HCT116 (cell line): Measurements from ENCODE around the gene UTS2R. TPM values are rescaled to one million over a fixed set of nuclear protein-coding genes. Genes with fewer than 3 reads are reported as not detected.

Experiments
- ATAC-seq: fragments of 200-7000 bp; cut with Tn5 transposase; 2 replicates; pipeline ENCODE4 v1.9.1; 2020; ENCODE audit warnings: mild to moderate bottlenecking, moderate library complexity
- BruUV-seq: library from RNA; stranded (reverse); fragments of 400-500 nt; replicated peaks from 2 replicates; lab custom pipeline; 2021; lab: Mats Ljungman, UMichigan
- CTCF ChIA-PET: fragments of 300-600 bp; sonication (Branson Sonifier 250); formaldehyde crosslinking; loops from one replicate; lab custom pipeline; 2021; ENCODE audit warnings: antibody characterized with exemption; lab: Charles Lee
- POLR2A ChIA-PET: fragments of 300-600, 350-600 bp; sonication (Branson Sonifier 250); formaldehyde crosslinking; loops from one replicate; lab custom pipeline; 2021; ENCODE audit warnings: antibody characterized with exemption; lab: Charles Lee
- RAD21 ChIA-PET, 2 experiments: fragments of 300-600 bp; sonication (Branson Sonifier 250); formaldehyde crosslinking; loops; one replicate each; lab custom pipeline; 2023; ENCODE audit warnings: low total read pairs in 2 of 2; ENCODE audit not compliant: uncharacterized antibody in 2 of 2, unreplicated experiment in 2 of 2, low non-redundant PET in 1 of 2; lab: Charles Lee
- DNase-seq: peaks from one replicate; pipeline ENCODE4 v3.0.0-alpha.2; 2010; ENCODE audit warnings: low read depth, low spot score
- H2AFZ ChIP-seq: fragments of 200-600 bp; shearing (Covaris generic), sonication (generic); 2 replicates; pipeline ENCODE4 v1.6.1; 2017; ENCODE audit warnings: low read depth, mixed run types, mixed read lengths, antibody characterized with exemption, low read length; ENCODE audit not compliant: poor library complexity, severe bottlenecking
- H3K27ac ChIP-seq: 2 replicates; pipeline ENCODE4 v1.5.1; 2012; ENCODE audit warnings: low read depth, low read length
- H3K27me3 ChIP-seq: fragments of 200-600 bp; sonication (generic); 2 replicates; pipeline ENCODE4 v1.6.1; 2016; ENCODE audit warnings: mixed run types, low read length, mixed read lengths; ENCODE audit not compliant: insufficient read depth
- H3K36me3 ChIP-seq, 2 experiments: fragments of 200-500 bp in 1 of 2; fragments of 200-600 bp in 1 of 2; sonication (Bioruptor generic) in 1 of 2; sonication (generic) in 1 of 2; 2 replicates each; pipeline versions ENCODE4 v1.5.1 to v1.6.1; 2014 to 2016; ENCODE audit warnings: low read length in 2 of 2, inconsistent platforms in 1 of 2, mixed read lengths in 1 of 2, mixed run types in 1 of 2; ENCODE audit not compliant: insufficient read depth in 2 of 2, control insufficient read depth in 1 of 2
- H3K4me1 ChIP-seq, 2 experiments: fragments of 200-600 bp in 1 of 2; sonication (generic) in 1 of 2; 2 replicates each; pipeline versions ENCODE4 v1.5.1 to v1.6.1; 2012 to 2017; ENCODE audit warnings: low read length in 2 of 2, inconsistent platforms in 1 of 2, mild to moderate bottlenecking in 1 of 2, mixed read lengths in 1 of 2, mixed run types in 1 of 2, moderate library complexity in 1 of 2; ENCODE audit not compliant: insufficient read depth in 2 of 2, control insufficient read depth in 1 of 2
- H3K4me2 ChIP-seq: fragments of 200-600 bp; sonication (generic); 2 replicates; pipeline ENCODE4 v1.6.1; 2017; ENCODE audit warnings: mixed run types, low read length, mixed read lengths
- H3K4me3 ChIP-seq, 2 experiments: fragments of 200-600 bp in 1 of 2; sonication (generic) in 1 of 2; replicated peaks in 1 of 2; 2 replicates each; pipeline ENCODE4 v1.5.1; 2011 to 2016; ENCODE audit warnings: low read length in 2 of 2, control low read depth in 1 of 2, low read depth in 1 of 2, mild to moderate bottlenecking in 1 of 2, mixed read lengths in 1 of 2, mixed run types in 1 of 2
- H3K79me2 ChIP-seq: fragments of 200-600 bp; sonication (generic); 2 replicates; pipeline ENCODE4 v1.6.1; 2017; ENCODE audit warnings: mild to moderate bottlenecking, mixed run types, low read length, moderate library complexity, mixed read lengths; ENCODE audit not compliant: insufficient read depth
- H3K9ac ChIP-seq: fragments of 200-600 bp; sonication (generic); 2 replicates; pipeline ENCODE4 v1.6.1; 2016; ENCODE audit warnings: low read length, mixed read lengths
- H3K9me2 ChIP-seq: fragments of 200-600 bp; sonication (generic), shearing (Covaris generic); 2 replicates; pipeline ENCODE4 v1.6.1; 2017; ENCODE audit warnings: mixed run types, mild to moderate bottlenecking, moderate library complexity; ENCODE audit not compliant: insufficient read depth
- H3K9me3 ChIP-seq, 2 experiments: fragments of 200-500 bp in 1 of 2; fragments of 200-600 bp in 1 of 2; sonication (Bioruptor generic) in 1 of 2; sonication (generic) in 1 of 2; 2 replicates each; pipeline ENCODE4 v1.6.1; 2014 to 2017; ENCODE audit warnings: low read length in 2 of 2, mixed read lengths in 2 of 2, inconsistent platforms in 1 of 2, low read depth in 1 of 2, mild to moderate bottlenecking in 1 of 2, mixed run types in 1 of 2, moderate library complexity in 1 of 2; ENCODE audit not compliant: control insufficient read depth in 1 of 2, insufficient read depth in 1 of 2
- H4K20me1 ChIP-seq: fragments of 200-600 bp; sonication (generic), shearing (Covaris generic); 2 replicates; pipeline ENCODE4 v1.6.1; 2017; ENCODE audit warnings: mixed run types, mild to moderate bottlenecking, moderate library complexity; ENCODE audit not compliant: insufficient read depth
- CTCF ChIP-seq, 3 experiments: fragments of 200-600 bp in 1 of 3; sonication (generic) in 1 of 3; IDR thresholded peaks in 2 of 3; conservative IDR thresholded peaks in 1 of 3; 2 replicates each; pipeline ENCODE4 v1.5.1; 2012 to 2017; ENCODE audit warnings: low read depth in 2 of 3, low read length in 2 of 3, antibody characterized with exemption in 1 of 3, borderline replicate concordance in 1 of 3, control low read depth in 1 of 3, mild to moderate bottlenecking in 1 of 3, mixed read lengths in 1 of 3, mixed run types in 1 of 3, moderate library complexity in 1 of 3; ENCODE audit not compliant: insufficient read depth in 1 of 3
- EGR1 ChIP-seq: IDR thresholded peaks from 2 replicates; pipeline ENCODE4 v1.6.1; 2012; ENCODE audit warnings: low read depth
- ZFX ChIP-seq: fragments of 450-650 bp; IDR thresholded peaks from 2 replicates; pipeline ENCODE4 v1.6.1; 2017
- intact Hi-C: fragments of 100-400 bp; cut with micrococcal nuclease; formaldehyde crosslinking; loops from 2 replicates; pipeline ENCODE4 v1.10.0; 2022
- total RNA-seq: library from RNA; stranded (reverse); gene quantifications from one replicate; pipeline ENCODE4 v1.2.1, GENCODE V29; 2021; ENCODE audit not compliant: unreplicated experiment

UTS2R gene
- total RNA-seq, 1 experiment from 2014 or later = not detected

- POLR2A ChIA-PET = interaction anchor here (0.5 to 1.7 kb wide), 5 partner anchors 35 to 96 kb away, joined by 3 to 4 read pairs (median 4); no protein-coding TSS in a partner anchor
- Histone ChIP-seq H3K9ac (peak overlapping the region; percentile 85), H3K9me3 (no peaks in the 10 kb centered on the region), H3K27me3 (no peaks in the 10 kb centered on the region), H3K79me2 (peaks cover 3% of the 10 kb centered on the region; the same call in 1 of the 2 replicates), H3K9me2 (no peaks in the 10 kb centered on the region), H3K27ac (peak overlapping the region; percentile 89), H3K4me2 (peak overlapping the region; percentile 97), H3K4me3 (peak overlapping the region; percentile 65 to 72), H4K20me1 (no peaks in the 10 kb centered on the region), H3K36me3 (no peaks in the 10 kb centered on the region), H2AFZ (no peak overlapping the region), H3K4me1 (peaks cover 65 to 98% of the 10 kb centered on the region in 2 experiments)
- RAD21 ChIA-PET = no interaction called here
- peak; percentile 38 for DNase-seq
- BruUV-seq = no TSS peak
- CTCF ChIA-PET = interaction anchor here (0.9 to 1.6 kb wide), 4 partner anchors 9 to 90 kb away, joined by 3 to 5 read pairs (median 3); no protein-coding TSS in a partner anchor
- intact Hi-C loops = no loop called here
- TF ChIP-seq CTCF (IDR thresholded peaks at IDR 0.05 in 2 of 3, conservative IDR thresholded peaks at IDR 0.05 in 1 of 3; ENCODE audit: borderline replicate concordance in 1 of 3, insufficient read depth in 1 of 3, low read depth in 2 of 3, low read length in 2 of 3) = peak in 2 of 3 experiments; percentile 13 to 21; a peak in 1 of 6 replicates
- no peak for TF ChIP-seq EGR1
- peak; percentile 80; the same call in 1 of the 2 replicates for TF ChIP-seq ZFX
- TF ChIP-seq, all 23 proteins: peak for 2
- peak; percentile 48 for ATAC-seq
Measured at GRCh38 chr17:82332669-82333278, 38.8 kb upstream of the UTS2R start.
